GM19455 (cell line): ENCODE results near the gene WDFY3.
"Not testable (repeated sequence)": the region's sequence is repeated elsewhere in the genome, so short reads cannot be mapped to it uniquely, and the experiment has no call there.

Experiments
- ATAC-seq: cut with Tn5 transposase; IDR thresholded peaks from one replicate; pipeline ENCODE4 v1.9.1; 2021; ENCODE audit not compliant: unreplicated experiment

The WDFY3 gene

GRCh38 chr4:84857296-84857695 is 109.2 kb downstream of the WDFY3 start:
- ATAC-seq, result no peak

- no peak for ATAC-seq
These were observed 109.9 kb downstream of the WDFY3 start for GRCh38 chr4:84856468-84857049.

GRCh38 chr4:84855774-84856173 is 110.7 kb downstream of the WDFY3 start:
- ATAC-seq, result no peak

- no peak for ATAC-seq
These were observed 114.4 kb downstream of the WDFY3 start for GRCh38 chr4:84852081-84852480.

GRCh38 chr4:84849051-84849640 is 117.3 kb downstream of the WDFY3 start:
- no peak for ATAC-seq

- ATAC-seq, result no peak
These were observed 118.1 kb downstream of the WDFY3 start for GRCh38 chr4:84848432-84848831.

GRCh38 chr4:84847978-84848377 is 118.5 kb downstream of the WDFY3 start:
- ATAC-seq, result no peak

- ATAC-seq, result no peak
These were observed 119.5 kb downstream of the WDFY3 start for GRCh38 chr4:84846985-84847384.

- ATAC-seq, result no peak
These were observed 125.1 kb downstream of the WDFY3 start for GRCh38 chr4:84841435-84841834.

- ATAC-seq, result no peak
These were observed 128.7 kb downstream of the WDFY3 start for GRCh38 chr4:84837751-84838150.

GRCh38 chr4:84829633-84830032 is 136.9 kb downstream of the WDFY3 start:
- ATAC-seq, result not testable (repeated sequence)

GRCh38 chr4:84826681-84827080 is 139.8 kb downstream of the WDFY3 start:
- no peak for ATAC-seq

- ATAC-seq, result no peak
These were observed 140.7 kb downstream of the WDFY3 start for GRCh38 chr4:84825701-84826341.

- no peak for ATAC-seq
These were observed 145.4 kb downstream of the WDFY3 start for GRCh38 chr4:84821064-84821463.

- no peak for ATAC-seq
These were observed 152.3 kb downstream of the WDFY3 start for GRCh38 chr4:84814094-84814750.

GRCh38 chr4:84809946-84810345 is 156.5 kb downstream of the WDFY3 start:
- ATAC-seq, result no peak

GRCh38 chr4:84808332-84808731 is 158.2 kb downstream of the WDFY3 start:
- ATAC-seq, result no peak

GRCh38 chr4:84806541-84806940 is 159.9 kb downstream of the WDFY3 start:
- not testable (repeated sequence) for ATAC-seq

- no peak for ATAC-seq
These were observed 162.4 kb downstream of the WDFY3 start for GRCh38 chr4:84804136-84804535.

- no peak for ATAC-seq
These were observed 162.8 kb downstream of the WDFY3 start for GRCh38 chr4:84803720-84804119.

- no peak for ATAC-seq
These were observed 163.4 kb downstream of the WDFY3 start for GRCh38 chr4:84803116-84803515.

GRCh38 chr4:84800256-84800655 is 166.2 kb downstream of the WDFY3 start:
- ATAC-seq, result no peak
